RWPE1 (cell line): ENCODE results near the gene SCLT1.
A peak's percentile ranks its signal among the peaks of the same experiment; 100 is the strongest.

ENCODE experiments used
- CTCF ChIA-PET: fragments of 350-600 bp; sonication (Branson Sonifier 250); formaldehyde crosslinking; extraction: SDS; loops from one replicate; lab custom pipeline; 2021; lab: Yijun Ruan, JAX
- POLR2A ChIA-PET: fragments of 400-600 bp; formaldehyde crosslinking; extraction: SDS; loops from one replicate; lab custom pipeline; 2020; ENCODE audit warnings: antibody characterized with exemption; ENCODE audit not compliant: low non-redundant PET; lab: Yijun Ruan, JAX
- DNase-seq: peaks from one replicate; pipeline ENCODE4 v3.0.0; 2012; ENCODE audit warnings: low spot score
- H3K27ac ChIP-seq: fragments of 450-650 bp; 2 replicates; pipeline ENCODE4 v1.5.1; 2017
- TF ChIP-seq, protein P1 (sequence below): fragments of 450-650 bp; conservative IDR thresholded peaks from 2 replicates; pipeline ENCODE4 v1.5.1; 2017; ENCODE audit warnings: low read depth, mild to moderate bottlenecking

The SCLT1 gene

DNA sequence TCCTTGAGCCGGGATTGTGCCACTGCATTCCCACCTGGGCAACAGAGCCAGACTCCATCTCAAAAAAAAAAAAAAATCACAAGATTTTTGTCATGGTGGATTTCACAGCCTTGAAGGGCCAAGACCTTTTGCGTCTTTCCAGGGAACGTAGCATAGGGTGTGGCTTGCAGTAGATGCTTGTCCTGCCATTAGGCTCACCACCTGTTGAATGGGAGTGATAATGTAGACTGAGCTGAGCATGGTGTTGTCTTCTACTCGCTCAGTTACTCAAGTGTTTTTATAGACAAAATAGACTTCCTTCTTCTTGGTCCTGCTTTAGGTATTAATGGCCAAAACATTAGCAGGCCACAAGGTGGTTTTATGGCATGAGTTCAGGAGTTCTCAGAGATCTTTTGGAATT lies 243.1 kb downstream of the SCLT1 start:
- TF ChIP-seq, protein P1, sequence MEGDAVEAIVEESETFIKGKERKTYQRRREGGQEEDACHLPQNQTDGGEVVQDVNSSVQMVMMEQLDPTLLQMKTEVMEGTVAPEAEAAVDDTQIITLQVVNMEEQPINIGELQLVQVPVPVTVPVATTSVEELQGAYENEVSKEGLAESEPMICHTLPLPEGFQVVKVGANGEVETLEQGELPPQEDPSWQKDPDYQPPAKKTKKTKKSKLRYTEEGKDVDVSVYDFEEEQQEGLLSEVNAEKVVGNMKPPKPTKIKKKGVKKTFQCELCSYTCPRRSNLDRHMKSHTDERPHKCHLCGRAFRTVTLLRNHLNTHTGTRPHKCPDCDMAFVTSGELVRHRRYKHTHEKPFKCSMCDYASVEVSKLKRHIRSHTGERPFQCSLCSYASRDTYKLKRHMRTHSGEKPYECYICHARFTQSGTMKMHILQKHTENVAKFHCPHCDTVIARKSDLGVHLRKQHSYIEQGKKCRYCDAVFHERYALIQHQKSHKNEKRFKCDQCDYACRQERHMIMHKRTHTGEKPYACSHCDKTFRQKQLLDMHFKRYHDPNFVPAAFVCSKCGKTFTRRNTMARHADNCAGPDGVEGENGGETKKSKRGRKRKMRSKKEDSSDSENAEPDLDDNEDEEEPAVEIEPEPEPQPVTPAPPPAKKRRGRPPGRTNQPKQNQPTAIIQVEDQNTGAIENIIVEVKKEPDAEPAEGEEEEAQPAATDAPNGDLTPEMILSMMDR, result no peak
- DNase-seq, result no peak
- CTCF ChIA-PET, result no interaction called here
- no peak overlapping the region for H3K27ac ChIP-seq
- POLR2A ChIA-PET, result no interaction called here

DNA sequence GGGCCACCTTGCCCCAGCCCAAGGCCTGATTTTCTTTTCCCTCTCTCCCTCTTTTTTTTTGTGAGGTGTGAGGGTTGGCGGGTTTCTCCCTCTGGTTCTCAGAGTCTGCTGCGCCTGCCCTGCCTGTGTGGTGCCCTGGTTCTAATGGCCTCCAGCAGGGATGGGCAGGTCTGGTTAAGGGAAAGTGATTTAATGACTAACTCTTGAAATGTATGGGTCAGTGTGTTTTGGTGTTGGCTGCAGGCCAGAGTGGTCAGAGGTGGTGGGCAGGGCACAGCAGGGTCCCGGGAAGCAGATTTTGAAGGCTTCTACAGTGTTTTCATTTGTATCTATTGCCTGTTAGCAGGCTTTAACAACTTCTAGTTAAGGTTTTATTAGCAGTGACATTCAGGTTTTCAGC lies 244.9 kb downstream of the SCLT1 start:
- no peak for DNase-seq
- ChIA-PET CTCF (no interaction called here), POLR2A (no interaction called here)
- TF ChIP-seq, protein P1, result no peak
- no peak overlapping the region for H3K27ac ChIP-seq

DNA sequence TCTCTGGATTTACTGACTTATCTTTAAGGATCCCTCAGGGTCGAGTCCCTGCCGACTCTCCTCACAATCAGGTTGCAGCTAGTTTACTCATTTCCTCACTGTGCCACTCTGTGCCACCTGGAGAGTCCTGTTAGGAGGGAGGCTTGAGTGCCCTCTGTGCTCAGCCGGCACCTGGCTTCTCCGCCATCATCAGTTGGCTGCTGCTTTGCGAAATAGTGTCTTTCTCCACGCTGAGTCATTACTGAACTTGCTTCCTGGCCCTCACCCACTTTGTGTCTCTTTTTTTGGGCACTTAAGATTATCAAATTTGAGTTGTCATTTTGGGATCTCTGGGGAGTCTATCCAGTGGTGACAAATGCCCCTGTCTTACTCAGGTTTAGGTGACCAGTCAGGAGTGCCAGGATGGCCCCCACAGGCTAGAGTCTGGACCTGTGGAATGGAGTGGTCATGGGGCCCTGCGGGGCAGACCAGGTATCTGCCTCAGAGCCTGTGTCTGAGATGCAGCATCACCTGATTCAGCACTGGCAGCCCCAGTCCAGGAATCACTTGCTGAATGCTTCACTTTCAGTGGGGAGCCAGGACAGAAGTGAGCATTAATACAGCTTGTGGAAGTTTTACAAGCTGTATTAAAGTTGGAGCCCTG lies 246.1 kb downstream of the SCLT1 start:
- H3K27ac ChIP-seq, result peak overlapping the region; percentile 34
- POLR2A ChIA-PET, result no interaction called here
- CTCF ChIA-PET, result no interaction called here
- no peak for DNase-seq
- TF ChIP-seq, protein P1, result no peak

DNA sequence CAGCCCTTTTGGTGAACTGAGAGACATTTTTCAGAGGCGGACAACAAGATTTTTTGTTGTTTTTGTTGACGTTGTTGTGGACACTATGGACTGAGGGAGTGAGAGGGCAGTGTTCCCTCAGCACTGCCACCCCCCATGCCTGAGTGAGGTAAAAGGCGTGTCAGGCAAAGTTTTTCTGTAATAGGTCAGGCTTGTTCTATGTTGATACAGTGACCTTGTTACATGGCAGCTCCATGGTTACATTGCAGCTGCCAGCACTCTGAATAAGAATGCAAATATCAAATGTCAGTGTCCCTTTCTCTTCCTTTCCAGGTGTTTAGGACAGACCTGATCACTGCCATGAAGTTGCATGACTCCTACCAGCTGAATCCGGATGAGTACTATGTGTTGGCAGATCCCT lies 247.3 kb downstream of the SCLT1 start:
- TF ChIP-seq, protein P1, result no peak
- ChIA-PET POLR2A (no interaction called here), CTCF (interaction anchor here (0.5 kb wide), 1 partner anchor 1527 kb away, joined by 3 read pairs; no protein-coding TSS in a partner anchor)
- no peak for DNase-seq
- H3K27ac ChIP-seq, result peak overlapping the region; percentile 34; the same call in 1 of the 2 replicates

DNA sequence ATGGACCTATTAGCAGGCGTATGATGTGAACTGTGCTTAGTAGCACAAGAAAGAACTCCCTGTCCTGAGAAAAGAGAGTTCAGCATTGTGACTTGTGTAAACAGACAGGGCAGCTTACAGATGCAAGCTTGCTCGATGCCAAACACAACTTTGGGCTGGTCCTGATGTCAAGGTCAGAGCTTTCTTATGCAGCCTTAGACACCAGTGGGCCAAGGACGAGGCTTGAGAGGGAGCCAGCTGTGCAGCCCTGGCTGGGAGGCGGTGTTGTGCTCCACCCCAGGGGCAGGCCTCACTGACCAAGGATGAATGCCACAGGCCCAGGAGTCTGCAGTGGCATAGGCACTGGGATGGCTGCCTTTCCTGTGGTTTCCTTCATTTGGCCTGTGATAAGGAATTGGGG lies 248.4 kb downstream of the SCLT1 start:
- ChIA-PET CTCF (no interaction called here), POLR2A (no interaction called here)
- no peak for DNase-seq
- H3K27ac ChIP-seq, result no peak overlapping the region
- TF ChIP-seq, protein P1, result no peak

DNA sequence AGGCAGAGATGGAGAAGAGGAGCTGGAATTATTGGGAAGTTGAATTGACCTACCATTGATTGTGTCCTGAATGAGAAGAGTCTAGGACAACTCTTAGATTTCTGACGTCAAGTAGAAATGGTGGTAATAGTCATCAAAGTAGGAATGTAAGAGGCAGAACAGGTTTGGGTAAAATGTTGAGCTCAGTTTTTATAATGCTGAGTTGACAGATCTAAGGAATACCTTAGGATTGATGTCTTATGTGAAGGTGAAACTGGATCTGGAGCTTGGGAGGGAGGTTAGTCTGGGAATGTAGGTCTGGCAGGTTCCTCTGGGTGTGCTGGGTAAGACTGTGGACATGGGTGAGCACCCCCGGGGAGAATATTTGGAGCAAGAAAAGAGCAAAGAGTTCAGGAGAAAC lies 251.9 kb downstream of the SCLT1 start:
- no peak overlapping the region for H3K27ac ChIP-seq
- ChIA-PET CTCF (no interaction called here), POLR2A (no interaction called here)
- TF ChIP-seq, protein P1, result no peak
- no peak for DNase-seq
